Stimulated activated CD8-positive, alpha-beta memory T cell treated with anti-CD3 and anti-CD28 coated beads, Interleukin-4, amount 100 ng/mL, for 1 hour (primary cell): Measurements from ENCODE around the gene INSRR.

Source experiments
- DNase-seq, 2 donors: peaks; one replicate each; pipeline ENCODE4 v3.0.0-alpha.2; 2020; ENCODE audit warnings: low read depth in 2 of 2, low spot score in 1 of 2

INSRR gene

GRCh38 chr1:156808186-156809030 lies 50.5 kb downstream of the INSRR start:
- no peak for DNase-seq

- no peak for DNase-seq
Observed at GRCh38 chr1:156807627-156808026, 51.3 kb downstream of the INSRR start.

- DNase-seq, result no peak
Observed at GRCh38 chr1:156806512-156807440, 52.1 kb downstream of the INSRR start.

- no peak for DNase-seq
Observed at GRCh38 chr1:156805766-156806511, 53.0 kb downstream of the INSRR start.

GRCh38 chr1:156804572-156805243 lies 54.2 kb downstream of the INSRR start:
- DNase-seq, result no peak

GRCh38 chr1:156804026-156804425 lies 54.9 kb downstream of the INSRR start:
- DNase-seq, result no peak

GRCh38 chr1:156803086-156803851 lies 55.6 kb downstream of the INSRR start:
- no peak for DNase-seq

- DNase-seq, result no peak
Observed at GRCh38 chr1:156802421-156802935, 56.4 kb downstream of the INSRR start.

- no peak for DNase-seq
Observed at GRCh38 chr1:156801409-156802121, 57.4 kb downstream of the INSRR start.

- no peak for DNase-seq
Observed at GRCh38 chr1:156797212-156797871, 61.6 kb downstream of the INSRR start.

- no peak for DNase-seq
Observed at GRCh38 chr1:156796340-156797097, 62.4 kb downstream of the INSRR start.

- DNase-seq, result no peak
Observed at GRCh38 chr1:156795787-156796186, 63.1 kb downstream of the INSRR start.

- DNase-seq, result no peak
Observed at GRCh38 chr1:156795374-156795733, 63.6 kb downstream of the INSRR start.

GRCh38 chr1:156794506-156795373 lies 64.2 kb downstream of the INSRR start:
- DNase-seq, result no peak
